ENCODE measurements around the gene CCDC112. TPM values are rescaled to one million over a fixed set of nuclear protein-coding genes. Genes with fewer than 3 reads are reported as not detected.

CCDC112 gene
- total and polyA plus RNA-seq, 2 of the 13 experiments (the other 11 are each of a cell fraction or from before 2014, with no cell fraction given) = 1.1 to 2.8 TPM

GRCh38 chr5:115262321-115263077 is 34.0 kb downstream of the CCDC112 start, which contains the start of gene PGGT1B (continued):
- TF ChIP-seq, protein P1, sequence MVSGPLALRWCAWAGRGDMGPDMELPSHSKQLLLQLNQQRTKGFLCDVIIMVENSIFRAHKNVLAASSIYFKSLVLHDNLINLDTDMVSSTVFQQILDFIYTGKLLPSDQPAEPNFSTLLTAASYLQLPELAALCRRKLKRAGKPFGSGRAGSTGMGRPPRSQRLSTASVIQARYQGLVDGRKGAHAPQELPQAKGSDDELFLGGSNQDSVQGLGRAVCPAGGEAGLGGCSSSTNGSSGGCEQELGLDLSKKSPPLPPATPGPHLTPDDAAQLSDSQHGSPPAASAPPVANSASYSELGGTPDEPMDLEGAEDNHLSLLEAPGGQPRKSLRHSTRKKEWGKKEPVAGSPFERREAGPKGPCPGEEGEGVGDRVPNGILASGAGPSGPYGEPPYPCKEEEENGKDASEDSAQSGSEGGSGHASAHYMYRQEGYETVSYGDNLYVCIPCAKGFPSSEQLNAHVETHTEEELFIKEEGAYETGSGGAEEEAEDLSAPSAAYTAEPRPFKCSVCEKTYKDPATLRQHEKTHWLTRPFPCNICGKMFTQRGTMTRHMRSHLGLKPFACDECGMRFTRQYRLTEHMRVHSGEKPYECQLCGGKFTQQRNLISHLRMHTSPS (CRISPR knock-in tag; IDR thresholded peaks at IDR 0.05; ENCODE audit: low read depth) = peak; percentile 42; the same call in 1 of the 2 replicates
- no peak for TF ChIP-seq ARNT (IDR thresholded peaks at IDR 0.05)
- TF ChIP-seq, protein P2, sequence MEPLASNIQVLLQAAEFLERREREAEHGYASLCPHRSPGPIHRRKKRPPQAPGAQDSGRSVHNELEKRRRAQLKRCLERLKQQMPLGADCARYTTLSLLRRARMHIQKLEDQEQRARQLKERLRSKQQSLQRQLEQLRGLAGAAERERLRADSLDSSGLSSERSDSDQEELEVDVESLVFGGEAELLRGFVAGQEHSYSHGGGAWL (CRISPR knock-in tag; IDR thresholded peaks at IDR 0.05) = peak; percentile 71; the same call in 1 of the 2 replicates
- TF ChIP-seq, protein P3, sequence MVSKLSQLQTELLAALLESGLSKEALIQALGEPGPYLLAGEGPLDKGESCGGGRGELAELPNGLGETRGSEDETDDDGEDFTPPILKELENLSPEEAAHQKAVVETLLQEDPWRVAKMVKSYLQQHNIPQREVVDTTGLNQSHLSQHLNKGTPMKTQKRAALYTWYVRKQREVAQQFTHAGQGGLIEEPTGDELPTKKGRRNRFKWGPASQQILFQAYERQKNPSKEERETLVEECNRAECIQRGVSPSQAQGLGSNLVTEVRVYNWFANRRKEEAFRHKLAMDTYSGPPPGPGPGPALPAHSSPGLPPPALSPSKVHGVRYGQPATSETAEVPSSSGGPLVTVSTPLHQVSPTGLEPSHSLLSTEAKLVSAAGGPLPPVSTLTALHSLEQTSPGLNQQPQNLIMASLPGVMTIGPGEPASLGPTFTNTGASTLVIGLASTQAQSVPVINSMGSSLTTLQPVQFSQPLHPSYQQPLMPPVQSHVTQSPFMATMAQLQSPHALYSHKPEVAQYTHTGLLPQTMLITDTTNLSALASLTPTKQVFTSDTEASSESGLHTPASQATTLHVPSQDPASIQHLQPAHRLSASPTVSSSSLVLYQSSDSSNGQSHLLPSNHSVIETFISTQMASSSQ (IDR thresholded peaks at IDR 0.05; ENCODE audit: low read depth) = no peak
- TF ChIP-seq, protein P3 (CRISPR knock-in tag; IDR thresholded peaks at IDR 0.05; ENCODE audit: borderline replicate concordance) = no peak
- no peak for TF ChIP-seq SETDB1 (CRISPR knock-in tag; IDR thresholded peaks at IDR 0.05; ENCODE audit: borderline replicate concordance)
- peak; percentile 60; the same call in 1 of the 2 replicates for TF ChIP-seq THAP7 (CRISPR knock-in tag; IDR thresholded peaks at IDR 0.05)
- peak; percentile 79; the same call in 1 of the 2 replicates for TF ChIP-seq ZNF556 (CRISPR knock-in tag; IDR thresholded peaks at IDR 0.05; ENCODE audit: borderline replicate concordance)
- TF ChIP-seq NR2C2 (CRISPR knock-in tag; IDR thresholded peaks at IDR 0.05; ENCODE audit: borderline replicate concordance) = peak; percentile 100
- TF ChIP-seq ZNF770 (CRISPR knock-in tag; IDR thresholded peaks at IDR 0.05) = no peak
- TF ChIP-seq, protein P4, sequence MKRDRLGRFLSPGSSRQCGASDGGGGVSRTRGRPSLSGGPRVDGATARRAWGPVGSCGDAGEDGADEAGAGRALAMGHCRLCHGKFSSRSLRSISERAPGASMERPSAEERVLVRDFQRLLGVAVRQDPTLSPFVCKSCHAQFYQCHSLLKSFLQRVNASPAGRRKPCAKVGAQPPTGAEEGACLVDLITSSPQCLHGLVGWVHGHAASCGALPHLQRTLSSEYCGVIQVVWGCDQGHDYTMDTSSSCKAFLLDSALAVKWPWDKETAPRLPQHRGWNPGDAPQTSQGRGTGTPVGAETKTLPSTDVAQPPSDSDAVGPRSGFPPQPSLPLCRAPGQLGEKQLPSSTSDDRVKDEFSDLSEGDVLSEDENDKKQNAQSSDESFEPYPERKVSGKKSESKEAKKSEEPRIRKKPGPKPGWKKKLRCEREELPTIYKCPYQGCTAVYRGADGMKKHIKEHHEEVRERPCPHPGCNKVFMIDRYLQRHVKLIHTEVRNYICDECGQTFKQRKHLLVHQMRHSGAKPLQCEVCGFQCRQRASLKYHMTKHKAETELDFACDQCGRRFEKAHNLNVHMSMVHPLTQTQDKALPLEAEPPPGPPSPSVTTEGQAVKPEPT (CRISPR knock-in tag; IDR thresholded peaks at IDR 0.05; ENCODE audit: low read depth) = no peak
- TF ChIP-seq ZNF30 (CRISPR knock-in tag; IDR thresholded peaks at IDR 0.05) = no peak
- TF ChIP-seq ZFP36L1 (CRISPR knock-in tag; IDR thresholded peaks at IDR 0.05) = no peak
- peak; percentile 87; the same call in 1 of the 2 replicates for TF ChIP-seq ZNF788 (CRISPR knock-in tag; IDR thresholded peaks at IDR 0.05; ENCODE audit: borderline replicate concordance)
